NCI-H446 treated with DMSO at 0.1 percent for 48 hours (cell line): ENCODE measurements around the gene ERBB2.

ENCODE experiments used
- DNase-seq: peaks from one replicate; lab custom pipeline; 2025; lab: John Stamatoyannopoulos, UW

The ERBB2 gene

DNA sequence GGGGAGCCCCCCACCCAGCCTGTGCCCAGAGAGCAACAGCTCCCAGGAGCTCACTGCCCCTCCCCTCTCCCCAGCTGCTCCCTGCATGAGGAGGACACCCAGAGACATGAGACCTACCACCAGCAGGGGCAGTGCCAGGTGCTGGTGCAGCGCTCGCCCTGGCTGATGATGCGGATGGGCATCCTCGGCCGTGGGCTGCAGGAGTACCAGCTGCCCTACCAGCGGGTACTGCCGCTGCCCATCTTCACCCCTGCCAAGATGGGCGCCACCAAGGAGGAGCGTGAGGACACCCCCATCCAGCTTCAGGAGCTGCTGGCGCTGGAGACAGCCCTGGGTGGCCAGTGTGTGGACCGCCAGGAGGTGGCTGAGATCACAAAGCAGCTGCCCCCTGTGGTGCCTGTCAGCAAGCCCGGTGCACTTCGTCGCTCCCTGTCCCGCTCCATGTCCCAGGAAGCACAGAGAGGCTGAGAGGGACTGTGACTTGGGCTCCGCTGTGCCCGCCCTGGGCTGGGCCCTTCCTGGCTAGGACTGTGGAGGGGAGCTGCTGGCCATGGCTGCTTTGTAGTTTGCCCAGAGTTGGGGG lies 34.1 kb upstream of the ERBB2 start:
- DNase-seq, result no peak

DNA sequence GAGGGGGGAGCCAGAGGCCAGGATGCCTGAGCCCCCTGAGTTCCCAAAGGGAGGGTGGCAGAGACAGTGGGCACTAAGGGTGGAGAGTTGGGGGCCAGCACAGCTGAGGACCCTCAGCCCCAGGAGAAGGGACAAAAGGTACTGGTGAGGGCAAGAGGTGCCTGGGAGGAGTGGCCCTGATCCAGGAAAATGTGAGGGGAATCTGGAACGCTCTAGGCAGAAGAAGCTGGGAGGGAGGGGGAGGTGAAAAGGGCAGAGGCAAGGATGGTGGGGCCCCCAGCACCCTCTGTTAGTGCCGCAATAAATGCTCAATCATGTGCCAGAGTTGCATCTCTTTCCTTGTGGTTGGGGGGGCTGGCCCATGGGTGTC lies 33.6 kb upstream of the ERBB2 start:
- DNase-seq, result no peak

DNA sequence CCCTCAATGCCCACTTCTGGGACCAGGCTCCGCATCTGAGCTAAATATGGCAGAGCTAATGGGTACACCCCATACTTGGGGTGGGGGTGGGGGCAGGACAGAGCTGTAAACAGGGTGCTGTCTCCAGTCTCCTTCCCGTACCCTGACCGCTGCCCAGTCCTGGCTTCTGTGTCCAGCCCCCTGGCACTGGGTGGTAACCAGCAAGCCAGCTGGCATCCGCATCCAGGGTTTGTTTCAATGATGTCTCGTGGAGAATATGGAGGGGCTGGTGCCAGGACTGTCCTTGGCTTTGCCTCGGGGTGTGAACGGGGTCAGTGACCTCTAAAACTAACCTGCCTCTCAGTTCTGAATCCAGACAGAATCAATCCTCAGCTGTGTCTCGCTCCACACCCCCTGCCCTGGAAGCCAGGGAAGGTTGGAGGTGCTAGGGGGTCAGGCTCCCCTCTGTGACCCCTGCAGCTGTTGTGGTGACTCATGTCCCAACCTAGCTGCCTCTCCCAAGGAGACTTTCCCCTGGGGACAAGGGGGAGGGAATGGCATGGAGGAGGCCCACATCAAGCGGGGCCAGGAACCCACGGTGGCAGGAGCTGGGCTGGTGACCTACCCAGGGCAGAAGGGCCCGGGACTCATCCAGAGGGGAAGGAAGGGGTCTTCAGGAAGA lies 33.1 kb upstream of the ERBB2 start:
- DNase-seq, result no peak

DNA sequence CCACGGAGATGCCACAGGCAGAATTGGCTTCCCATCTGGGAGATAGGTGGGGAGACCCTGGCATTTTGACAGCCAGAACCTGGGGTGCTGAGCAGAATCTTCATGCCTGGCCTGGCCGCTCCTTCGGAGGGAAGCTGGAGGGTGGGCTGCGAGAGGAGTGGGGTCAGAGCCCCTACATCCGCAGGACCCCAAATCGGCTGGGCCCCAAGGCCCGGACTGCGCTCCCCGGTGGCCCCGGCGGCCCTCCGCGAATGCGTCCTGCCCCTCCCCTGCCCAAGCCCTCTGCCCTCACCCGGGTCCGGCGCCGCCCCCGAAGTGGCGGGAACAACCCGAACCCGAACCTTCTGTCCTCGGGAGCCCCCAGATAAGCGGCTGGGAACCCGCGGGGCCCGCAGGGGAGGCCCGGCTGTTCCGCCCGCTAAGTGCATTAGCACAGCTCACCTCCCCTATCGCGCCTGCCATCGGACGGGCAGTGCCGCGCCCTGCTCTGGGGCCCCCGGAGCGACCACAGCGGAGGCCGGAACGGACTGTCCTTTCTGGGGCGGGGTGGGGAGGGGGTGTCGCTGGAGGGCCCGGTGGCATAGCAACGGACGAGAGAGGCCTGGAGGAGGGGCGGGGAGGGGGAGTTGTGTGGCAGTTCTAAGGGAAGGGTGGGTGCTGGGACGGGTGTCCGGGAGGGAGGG lies 32.5 kb upstream of the ERBB2 start:
- no peak for DNase-seq

DNA sequence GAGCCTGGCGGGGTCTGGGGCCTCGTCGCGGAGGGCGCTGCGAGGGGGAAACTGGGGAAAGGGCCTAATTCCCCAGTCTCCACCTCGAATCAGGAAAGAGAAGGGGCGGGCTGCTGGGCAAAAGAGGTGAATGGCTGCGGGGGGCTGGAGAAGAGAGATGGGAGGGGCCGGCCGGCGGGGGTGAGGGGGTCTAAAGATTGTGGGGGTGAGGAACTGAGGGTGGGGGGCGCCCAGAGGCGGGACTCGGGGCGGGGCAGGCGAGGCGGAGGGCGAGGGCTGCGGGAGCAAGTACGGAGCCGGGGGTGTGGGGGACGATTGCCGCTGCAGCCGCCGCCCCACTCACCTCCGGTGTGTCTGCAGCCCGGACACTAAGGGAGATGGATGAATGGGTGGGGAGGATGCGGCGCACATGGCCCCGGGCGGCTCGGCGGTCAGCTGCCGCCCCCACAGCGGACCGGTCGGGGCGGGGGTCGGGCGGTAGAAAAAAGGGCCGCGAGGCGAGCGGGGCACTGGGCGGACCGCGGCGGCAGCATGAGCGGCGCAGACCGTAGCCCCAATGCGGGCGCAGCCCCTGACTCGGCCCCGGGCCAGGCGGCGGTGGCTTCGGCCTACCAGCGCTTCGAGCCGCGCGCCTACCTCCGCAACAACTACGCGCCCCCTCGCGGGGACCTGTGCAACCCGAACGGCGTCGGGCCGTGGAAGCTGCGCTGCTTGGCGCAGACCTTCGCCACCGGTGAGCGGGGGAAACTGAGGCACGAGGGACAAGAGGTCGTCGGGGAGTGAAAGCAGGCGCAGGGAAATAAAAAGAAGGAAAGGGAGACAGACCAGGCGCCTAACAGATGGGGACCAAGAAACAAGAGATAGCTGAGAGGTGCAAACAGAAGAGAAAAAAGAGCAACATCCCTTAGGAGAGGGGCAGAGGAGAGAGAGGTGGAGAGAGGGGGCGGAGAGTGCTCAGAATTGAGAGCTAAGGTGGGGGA lies 31.6 kb upstream of the ERBB2 start, which contains the start of gene PNMT:
TSS of gene PNMT (plus strand) at position 509 of the 980 bp plus-strand sequence. CDS start at position 532, 23 bp downstream.
- no peak for DNase-seq

DNA sequence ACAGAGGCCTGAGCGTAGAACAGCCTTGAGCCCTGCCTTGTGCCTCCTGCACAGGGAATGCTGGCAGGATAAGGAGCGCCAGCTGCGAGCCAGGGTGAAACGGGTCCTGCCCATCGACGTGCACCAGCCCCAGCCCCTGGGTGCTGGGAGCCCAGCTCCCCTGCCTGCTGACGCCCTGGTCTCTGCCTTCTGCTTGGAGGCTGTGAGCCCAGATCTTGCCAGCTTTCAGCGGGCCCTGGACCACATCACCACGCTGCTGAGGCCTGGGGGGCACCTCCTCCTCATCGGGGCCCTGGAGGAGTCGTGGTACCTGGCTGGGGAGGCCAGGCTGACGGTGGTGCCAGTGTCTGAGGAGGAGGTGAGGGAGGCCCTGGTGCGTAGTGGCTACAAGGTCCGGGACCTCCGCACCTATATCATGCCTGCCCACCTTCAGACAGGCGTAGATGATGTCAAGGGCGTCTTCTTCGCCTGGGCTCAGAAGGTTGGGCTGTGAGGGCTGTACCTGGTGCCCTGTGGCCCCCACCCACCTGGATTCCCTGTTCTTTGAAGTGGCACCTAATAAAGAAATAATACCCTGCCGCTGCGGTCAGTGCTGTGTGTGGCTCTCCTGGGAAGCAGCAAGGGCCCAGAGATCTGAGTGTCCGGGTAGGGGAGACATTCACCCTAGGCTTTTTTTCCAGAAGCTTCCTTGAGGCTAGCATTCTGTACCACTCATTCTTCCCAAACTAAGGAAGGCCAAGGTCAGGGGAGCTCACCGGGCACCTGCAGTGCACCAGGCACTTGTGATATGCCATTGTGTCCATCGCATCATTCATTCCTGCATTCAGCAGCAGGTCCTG lies 29.7 kb upstream of the ERBB2 start:
- no peak for DNase-seq

DNA sequence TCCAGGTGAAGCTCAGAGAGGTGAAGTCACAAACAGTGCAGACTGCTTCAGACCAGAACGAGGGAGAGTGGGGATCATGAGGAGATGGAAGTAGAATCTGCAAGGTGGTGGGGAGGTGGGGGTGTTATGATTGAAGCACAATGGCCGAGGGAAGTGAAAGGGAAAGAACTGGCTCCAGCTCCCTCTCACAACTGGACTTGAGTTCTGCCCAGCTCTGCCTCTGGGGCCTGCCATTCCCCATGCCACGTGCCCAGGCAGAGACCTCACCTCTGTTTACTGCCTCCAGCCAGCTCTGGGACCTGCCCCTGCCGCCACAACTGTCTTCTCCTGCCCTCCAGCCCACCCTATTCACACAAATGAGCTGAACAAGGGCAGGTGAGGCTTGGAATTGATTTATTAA lies 29.1 kb upstream of the ERBB2 start:
- no peak for DNase-seq

DNA sequence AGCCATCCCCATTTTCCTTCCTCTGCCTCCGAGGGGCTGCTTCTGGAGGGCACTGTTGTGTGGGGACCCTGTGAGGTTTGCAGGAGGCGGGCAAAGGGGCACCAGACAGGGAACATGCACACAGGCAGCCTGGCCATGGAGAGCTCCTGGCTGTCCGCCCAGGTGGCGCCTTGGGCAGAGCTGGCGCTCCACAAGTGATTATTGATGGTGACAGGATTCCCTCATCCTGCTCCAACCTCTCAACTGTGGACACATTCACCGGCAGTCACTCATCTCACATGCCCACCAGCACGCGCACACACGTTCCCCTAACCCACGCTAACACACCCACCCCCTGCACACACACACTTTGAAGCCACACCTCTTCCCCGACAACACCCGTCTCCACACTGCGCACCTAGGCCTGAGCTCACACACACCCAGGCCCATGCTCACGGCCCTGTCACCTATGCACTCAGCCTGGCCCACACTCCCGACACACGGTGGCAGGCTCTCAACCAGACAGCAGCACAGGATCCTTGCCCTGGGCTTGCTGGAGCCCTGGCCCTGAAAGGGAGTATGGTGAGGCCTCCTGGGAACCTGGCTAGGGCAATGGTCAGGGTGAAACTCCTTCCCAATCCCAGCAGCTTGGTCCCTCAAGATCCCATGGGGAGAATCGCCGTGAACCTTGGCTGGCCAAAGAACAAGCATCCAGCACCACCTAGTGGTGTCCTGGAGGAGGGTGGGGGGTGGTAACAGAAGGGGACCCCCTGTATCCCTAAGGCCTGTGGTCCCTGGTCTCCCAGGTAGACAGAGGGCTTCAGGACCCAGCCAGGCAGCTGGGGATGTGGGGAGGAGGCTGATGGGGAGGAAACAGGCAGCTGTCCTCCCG lies 28.0 kb upstream of the ERBB2 start:
- DNase-seq, result peak; percentile 5

DNA sequence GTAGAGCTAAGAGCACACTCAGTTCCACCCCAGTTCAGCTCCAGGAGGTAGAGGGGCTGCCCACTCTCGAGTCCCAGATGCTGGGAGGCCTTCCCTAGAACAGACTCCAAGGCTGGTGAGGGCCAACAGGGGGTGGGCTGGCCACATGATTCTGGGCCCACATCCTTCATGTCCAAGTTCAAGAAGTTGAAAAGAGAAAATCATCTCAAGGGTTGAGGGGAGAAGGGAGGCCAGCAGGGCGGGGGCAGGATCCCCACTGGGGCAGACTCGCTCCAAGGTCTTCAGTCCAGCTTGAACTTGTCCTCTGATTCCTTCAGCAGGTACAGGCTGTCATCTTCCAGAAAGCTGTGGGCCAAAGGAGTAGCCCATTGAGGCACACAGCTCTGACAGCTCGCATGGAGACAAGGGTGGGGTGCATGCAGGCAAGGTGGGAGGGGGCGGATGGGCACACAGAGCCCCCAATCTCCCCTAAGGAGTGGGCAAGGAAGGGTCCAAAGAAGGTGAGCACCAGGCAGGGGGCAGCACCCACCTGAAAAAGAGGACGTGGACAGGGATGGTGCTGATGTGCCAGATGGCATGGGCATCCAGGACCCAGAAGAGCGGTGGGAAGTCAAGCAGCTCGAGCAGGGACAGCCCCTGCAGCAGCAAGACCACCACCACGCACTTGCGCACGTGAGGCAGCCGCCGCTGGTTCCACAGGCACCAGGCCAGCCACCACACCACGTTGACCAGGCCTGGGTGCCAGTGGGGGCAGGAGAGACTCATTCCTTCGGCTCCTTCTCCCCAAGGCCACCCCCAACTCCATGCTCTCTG lies 27.1 kb upstream of the ERBB2 start:
- no peak for DNase-seq

DNA sequence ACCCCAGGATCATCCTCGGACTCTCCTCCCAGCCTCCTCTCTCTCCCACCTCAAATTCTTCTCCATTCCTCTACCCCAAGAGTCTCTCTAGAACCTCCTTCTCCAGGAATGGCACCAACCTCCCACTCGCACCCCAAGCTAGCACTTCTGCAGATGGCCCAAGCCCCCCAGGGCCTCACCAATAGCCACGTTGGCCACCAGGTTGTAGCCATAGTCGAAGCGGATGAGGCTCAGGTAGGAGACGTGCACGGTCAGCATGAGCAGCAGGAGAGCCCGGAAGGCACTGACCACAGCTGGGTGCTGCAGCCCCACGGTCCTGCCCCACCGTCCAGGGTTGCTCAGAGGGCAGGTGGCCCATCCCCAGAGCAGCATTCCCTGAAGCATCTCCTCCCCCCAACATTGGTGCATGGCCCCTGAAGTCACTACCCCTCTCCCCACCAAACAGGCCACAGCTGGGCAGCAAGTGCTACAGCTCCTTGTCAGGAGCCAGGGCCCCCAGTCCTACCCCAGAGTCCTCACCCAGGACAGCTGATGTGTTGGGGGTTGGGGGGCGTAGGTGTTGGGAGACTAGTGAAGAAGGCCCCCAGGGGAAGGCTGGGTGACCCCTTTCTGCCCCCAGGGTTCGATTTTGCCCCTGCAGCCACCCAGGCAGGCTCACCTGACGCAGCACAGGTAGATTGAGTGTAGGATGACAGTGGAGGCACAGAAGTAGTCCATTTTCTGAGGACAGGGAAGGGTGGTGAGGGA lies 26.4 kb upstream of the ERBB2 start:
- no peak for DNase-seq

DNA sequence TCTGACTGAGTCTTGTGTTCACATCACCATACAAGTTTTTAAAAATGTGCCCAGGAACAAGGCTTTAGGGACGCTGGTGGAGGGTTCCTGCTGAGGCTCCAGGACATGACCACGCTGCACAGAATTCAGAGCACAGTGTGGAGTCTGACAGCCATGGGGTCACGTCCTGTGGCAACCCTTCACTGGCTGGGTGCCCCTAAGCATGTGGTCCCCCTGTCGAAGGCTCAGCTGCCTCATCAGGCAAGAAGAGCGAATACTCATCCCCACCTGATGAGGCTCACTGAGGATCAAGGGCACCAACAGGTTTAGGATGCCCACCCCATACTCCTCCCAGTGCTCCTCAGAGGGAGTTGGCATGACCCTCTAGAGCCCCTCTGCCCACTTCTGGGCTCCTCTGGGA lies 25.7 kb upstream of the ERBB2 start:
- no peak for DNase-seq

DNA sequence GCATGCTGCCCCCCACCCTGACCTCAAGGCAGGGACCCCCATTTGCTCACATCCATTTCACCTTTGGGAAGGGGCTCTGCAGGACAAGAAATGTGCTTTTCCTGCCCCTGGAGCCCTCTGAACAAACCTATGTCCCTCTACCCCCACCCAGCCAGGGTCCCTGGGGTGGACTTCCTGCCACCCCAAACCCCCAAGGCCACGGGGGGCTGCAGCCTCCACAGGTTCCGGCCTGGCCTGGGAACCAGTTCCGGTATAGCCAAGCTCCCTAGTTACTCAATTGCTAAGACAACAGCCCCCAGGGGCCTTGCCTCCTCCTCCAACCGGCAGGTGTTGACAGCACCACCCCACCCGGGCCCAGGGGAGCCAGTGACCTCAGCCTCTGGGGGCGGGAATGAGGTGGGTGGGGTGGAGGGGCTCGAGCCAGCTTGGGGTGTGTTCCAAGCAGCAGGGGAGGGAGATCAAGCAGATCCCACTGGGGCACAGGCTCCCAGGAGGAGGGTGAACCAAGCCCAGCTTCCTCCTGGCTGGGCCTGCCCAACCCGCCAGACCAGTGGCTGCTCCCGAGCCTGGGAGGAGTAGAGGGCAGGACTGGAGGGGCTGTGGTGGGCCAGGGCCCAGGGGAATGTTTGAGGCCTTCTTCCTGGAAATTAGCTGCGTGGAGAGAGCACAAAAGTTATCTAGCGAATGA lies 25.0 kb upstream of the ERBB2 start:
- DNase-seq, result no peak

DNA sequence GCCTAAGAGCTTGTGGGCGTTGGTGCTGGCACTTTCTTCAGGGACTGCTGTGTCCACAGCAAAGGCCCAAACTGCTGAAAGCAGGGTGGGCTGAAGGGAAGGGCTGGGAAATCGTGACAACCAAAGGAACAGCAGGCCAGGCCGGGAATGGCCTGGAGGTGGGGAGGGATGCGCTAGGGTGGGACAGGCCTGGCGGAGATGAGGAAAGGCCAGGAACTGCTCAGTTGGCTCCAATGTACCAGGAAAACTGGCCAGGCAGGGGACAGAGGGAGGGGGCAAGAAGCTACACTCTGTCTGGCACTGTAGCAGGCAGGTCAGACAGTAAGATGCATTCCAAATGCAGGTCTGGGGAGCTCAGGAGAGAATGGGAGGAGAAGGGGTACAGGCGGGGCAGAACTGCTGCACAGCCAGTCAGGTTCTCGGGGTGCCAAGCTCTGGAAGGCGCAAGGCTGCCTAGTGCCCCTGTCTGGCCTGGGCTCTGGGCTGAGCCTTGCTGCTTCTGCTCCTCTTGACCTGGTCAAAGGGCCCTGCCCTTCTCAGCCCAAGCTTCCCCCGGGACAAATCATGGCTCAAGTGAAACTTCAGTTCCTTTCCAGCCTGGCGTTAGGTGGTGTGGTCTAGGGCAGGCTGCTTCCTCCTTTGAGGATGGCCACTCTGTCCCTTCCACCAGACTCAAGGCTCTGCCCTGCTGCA lies 24.3 kb upstream of the ERBB2 start:
- DNase-seq, result no peak

DNA sequence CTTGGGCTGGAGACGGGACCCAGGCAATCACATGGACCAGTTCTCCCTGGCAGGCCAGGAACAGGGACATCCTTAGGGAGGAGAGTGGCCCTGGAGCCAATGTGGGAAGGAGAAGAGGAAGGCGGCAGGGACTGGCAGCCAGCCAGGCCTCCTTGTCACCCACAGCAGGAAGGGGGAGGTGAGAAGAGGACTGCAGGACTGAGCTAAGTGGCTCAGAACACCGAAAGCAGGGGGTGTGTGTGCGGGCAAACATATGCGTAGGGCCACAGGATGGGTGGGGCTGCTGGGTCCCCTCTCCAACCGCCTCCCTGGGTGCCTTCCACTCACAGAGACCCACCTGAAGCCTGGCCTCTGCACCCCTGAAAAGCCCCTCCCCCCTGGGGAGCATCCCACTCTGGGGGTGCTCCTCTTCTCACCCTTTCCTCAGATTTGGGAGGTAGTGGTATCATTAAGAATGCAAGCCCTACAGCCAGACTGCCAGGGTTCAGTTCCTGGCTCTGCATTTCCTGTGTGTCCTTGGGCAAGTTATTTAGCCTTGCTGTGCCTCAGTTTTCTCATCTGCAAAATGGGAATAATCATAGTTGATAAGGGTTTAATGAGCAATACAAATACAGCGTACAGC lies 23.6 kb upstream of the ERBB2 start:
- no peak for DNase-seq

DNA sequence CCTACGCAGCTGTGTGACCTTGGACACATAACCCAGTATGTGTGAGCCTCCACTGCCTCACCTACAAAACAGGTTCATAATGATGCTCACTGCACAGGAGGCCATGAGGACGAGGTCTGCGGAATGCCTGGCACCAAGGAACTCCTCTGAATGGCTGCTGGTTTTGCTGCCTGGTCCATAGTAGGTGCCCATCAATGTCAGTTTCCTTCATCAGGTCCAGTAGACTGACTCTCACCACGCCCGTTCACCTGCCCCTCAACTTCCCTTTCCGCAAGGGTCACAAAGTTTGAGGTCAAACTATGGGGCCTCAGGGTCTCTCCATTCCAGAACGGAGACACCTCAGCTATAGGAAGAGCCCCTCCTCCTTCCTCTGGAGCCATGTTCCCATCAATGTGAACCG lies 22.8 kb upstream of the ERBB2 start:
- no peak for DNase-seq

DNA sequence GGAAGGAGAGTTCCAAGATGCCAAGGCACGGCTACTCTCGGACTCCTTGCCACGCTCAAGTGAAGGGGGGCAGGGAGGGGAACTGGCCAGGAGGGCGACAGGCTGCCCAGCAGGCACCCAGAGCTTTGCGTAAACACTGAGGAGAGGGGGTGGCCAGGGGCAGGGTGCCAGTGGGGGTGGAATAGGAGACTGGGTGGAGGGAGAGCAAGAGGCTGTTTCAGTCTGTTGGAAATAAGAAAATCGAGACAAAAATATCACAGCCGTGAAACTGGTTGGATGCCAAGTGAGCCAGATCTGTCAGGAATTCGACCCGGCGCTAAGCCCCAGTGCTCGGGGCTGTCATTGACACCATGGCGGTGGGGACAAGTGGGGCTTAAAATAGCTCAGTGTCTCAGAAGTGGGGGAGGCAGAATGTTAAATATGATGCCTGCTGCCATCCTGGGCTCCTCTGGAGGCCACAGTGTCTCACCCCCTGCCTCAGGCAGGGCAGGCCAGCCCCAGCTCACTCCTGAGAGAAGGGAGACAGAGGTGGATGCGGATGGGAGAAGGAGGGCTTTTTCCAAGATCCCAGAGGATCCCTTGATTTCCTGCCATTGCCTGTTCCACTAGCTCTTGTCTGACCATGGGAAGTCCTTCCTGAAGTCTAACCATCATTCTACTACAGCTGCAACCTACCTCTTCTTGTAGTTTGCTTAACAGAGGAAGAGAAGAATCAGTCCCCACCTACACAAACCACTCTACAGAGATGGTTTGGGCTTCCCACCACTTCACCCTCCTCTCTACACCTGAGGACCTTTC lies 22.1 kb upstream of the ERBB2 start:
- DNase-seq, result no peak
